GM20431 (cell line): ENCODE data around the gene LIPH.
"Not testable (repeated sequence)": the region's sequence is repeated elsewhere in the genome, so short reads cannot be mapped to it uniquely, and the experiment has no call there.

Source experiments
- in situ Hi-C: fragments of 300-500 bp; cut with MseI, MboI; formaldehyde crosslinking; loops from one replicate; pipeline ENCODE4 v1.15.0; 2020; ENCODE audit warnings: low sequenced_read_pairs; ENCODE audit not compliant: unreplicated experiment

LIPH gene

DNA sequence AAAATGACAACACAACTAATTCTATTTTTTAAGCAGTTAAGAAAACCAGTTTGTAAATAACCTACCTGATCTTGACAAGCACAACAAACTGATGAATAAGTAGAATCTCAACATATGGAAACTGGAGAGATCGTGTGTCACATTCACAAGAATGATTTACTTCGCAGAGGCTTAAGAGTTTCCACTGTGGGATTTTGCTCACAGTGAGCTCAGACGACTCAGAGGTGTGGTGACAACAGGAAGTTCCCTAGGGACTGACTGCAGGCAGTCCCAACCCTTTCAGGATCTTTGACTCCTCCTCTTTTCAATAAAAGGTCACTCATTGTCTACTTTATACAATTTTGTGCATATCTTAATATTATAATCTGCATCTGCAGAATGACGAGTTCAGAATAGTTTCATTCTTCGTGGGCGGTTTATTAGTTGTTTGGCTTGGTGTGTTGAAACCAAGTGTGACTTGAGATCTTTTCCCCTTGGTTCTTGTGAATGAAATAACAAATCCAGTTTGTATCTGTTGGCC is at the start of gene LIPH:
Gene LIPH (minus strand): TSS at position 231 of the 520 bp plus-strand sequence. CDS start 117 bp downstream, at position 114.
- in situ Hi-C loops: no loop called here

DNA sequence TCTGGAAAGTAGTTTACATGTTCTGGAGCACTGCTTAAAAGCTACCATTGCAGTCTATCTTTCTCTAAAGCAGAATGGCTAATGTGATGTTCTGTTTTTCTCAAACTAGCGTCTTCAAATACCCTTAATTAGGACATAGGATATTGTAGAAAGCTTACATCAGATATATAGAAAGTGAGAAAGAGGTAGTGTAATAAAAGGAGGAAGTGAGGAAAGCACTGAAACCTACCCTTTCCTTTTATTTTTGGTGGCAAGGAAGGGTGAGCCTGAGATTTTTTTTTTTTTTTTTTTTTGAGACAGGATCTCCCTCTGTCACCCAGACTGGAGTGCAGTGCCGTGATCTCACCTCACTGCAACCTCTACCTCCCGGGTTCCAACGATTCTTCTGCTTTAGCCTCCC is 43.1 kb upstream of the LIPH start:
- in situ Hi-C loops: no loop called here

GRCh38 chr3:185594073-185594472 is 41.7 kb upstream of the LIPH start:
- in situ Hi-C loops: no loop called here

- in situ Hi-C loops: no loop called here
Observed at GRCh38 chr3:185586686-185587039, 34.3 kb upstream of the LIPH start.

GRCh38 chr3:185585859-185586685 is 33.7 kb upstream of the LIPH start, which contains the start of gene SENP2:
Gene SENP2, plus strand, starts transcription at chr3:185586295. Its CDS starts 119 bp downstream, at chr3:185586414.
- in situ Hi-C loops: no loop called here

GRCh38 chr3:185585518-185585858 is 33.1 kb upstream of the LIPH start:
- in situ Hi-C loops: no loop called here

DNA sequence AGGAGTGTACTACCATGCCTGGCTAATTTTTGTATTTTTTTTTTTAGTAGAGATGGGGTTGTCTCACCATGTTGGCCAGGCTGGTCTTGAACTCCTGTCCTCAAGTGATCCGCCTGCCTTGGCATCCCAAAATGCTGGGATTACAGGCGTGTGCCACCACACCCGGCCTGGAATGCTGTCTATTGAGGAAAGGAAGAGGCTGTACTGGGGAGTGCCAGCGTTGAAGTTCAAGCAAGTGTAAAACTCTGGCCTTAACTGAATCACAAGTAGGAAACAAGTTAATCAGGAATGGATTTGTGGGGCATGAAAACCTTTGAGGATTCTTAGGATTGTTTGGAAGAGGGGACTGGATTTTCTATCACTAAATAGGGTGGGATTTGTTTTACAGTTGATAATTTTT is 32.3 kb upstream of the LIPH start:
- in situ Hi-C loops: no loop called here

DNA sequence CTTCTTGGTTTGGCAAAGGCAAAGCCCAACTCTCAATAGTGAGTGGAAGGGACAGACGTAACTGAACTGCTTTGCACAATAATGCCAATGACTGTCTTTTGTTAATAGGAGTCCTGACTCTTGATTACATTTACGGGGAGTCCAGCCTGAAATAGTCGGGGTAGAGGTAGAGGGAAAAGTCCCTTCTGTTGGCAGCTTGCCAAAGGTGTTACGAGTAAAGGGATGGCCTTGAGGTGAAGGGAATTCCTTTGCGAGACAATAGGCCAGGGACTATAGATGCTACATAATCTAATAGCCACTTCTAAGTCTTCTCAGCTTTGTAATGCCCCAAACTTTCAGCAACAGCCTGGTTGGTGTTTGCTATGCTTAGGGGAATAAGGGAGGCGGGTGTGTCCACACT is 31.5 kb upstream of the LIPH start:
- in situ Hi-C loops: no loop called here

- in situ Hi-C loops: no loop called here
Observed at GRCh38 chr3:185582871-185583270, 30.5 kb upstream of the LIPH start.

GRCh38 chr3:185582236-185582635 is 29.8 kb upstream of the LIPH start:
- in situ Hi-C loops: no loop called here

- in situ Hi-C loops: loop anchor here (10.0 kb wide), 1 partner anchor 230 kb away; no protein-coding TSS in a partner anchor
Observed at GRCh38 chr3:185575108-185575869, 22.9 kb upstream of the LIPH start.

GRCh38 chr3:185572183-185572582 is 19.8 kb upstream of the LIPH start:
- in situ Hi-C loops: loop anchor here (10.0 kb wide), 1 partner anchor 227 kb away; no protein-coding TSS in a partner anchor

DNA sequence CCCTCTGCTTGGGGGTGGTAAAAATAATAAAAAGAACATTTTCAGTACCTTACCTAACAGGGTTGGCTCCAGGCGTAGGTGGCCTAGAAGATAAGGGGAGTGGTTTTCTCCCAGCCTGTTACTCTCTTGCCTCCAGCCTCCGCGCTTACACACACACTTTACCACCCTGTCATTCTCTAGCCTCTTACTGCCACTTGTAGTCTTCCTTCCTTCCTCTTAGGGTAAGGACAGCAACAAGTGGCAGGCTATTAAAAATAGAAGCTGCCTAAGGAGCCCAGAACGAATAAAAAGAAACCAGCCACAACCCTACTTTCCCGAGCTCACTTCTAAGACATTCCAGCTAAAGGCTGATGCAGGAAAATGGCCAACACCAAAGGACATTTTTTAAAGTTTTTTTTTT is 9.6 kb upstream of the LIPH start:
- in situ Hi-C loops: no loop called here

- in situ Hi-C loops: no loop called here
Observed at GRCh38 chr3:185561374-185561943, 9.1 kb upstream of the LIPH start.

- in situ Hi-C loops: no loop called here
Observed at GRCh38 chr3:185560676-185561075, 8.3 kb upstream of the LIPH start.

DNA sequence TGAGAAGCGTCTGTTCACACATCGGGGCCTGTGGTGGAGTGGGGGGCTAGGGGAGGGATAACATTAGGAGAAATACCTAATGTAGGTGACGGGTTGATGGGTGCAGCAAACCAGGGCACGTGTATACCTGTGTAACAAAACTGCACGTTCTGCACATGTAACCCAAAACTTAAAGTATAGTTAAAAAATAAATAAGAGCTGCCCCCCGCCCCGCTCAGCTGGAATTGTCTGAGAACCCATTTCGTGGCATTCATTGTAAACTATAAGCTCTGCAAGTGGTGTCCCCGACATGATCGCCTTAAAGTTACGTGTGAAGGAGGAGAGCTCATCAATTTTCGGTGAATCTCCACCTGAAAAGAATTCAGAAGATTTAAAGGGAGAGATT is 7.3 kb upstream of the LIPH start:
- in situ Hi-C loops: no loop called here

GRCh38 chr3:185558395-185558794 is 6.0 kb upstream of the LIPH start:
- in situ Hi-C loops: no loop called here

- in situ Hi-C loops: not testable (repeated sequence)
Observed at GRCh38 chr3:185556640-185557039, 4.3 kb upstream of the LIPH start.

DNA sequence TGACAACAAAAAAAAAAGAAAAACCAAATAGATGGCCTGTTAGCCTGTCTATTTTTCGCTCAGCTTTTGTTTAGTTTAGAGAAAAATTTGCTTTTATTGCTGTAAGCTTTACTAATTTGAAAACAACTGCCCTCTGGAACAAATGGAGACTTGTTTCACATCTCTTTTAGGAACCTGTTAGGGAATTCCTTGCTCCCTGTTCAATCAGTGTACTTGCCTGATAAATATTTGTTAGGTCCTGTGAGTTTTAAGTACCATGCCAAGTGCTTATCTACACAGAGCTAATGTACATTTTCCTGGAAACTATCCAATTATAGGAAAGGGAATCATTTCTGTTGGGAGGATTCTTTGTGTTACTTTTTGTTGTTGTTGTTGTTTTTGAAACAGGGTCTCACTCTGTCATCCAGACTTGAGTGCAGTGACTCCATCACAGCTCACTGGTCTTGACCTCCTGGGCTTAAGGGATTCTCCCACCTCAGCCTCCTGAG is 3.5 kb upstream of the LIPH start:
- in situ Hi-C loops: no loop called here

DNA sequence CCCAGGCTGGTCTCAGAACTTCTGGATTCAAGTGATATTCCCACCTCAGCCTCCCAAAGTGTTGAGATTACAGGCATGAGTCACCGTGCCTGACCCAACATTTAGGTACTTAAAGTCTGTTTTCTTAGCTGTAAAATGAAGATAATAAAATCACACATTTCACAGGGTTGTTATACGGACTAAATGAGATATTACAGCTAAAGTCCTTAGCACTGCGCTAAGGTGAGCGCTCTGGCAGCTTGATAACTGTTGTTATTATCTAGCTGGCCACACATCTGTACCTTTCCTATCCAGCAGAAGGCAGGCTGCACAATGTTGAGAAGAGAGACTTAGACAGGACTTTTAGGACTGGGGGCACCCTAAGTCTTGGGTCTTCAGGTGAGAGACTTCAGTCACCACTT is 2.7 kb upstream of the LIPH start:
- in situ Hi-C loops: no loop called here

DNA sequence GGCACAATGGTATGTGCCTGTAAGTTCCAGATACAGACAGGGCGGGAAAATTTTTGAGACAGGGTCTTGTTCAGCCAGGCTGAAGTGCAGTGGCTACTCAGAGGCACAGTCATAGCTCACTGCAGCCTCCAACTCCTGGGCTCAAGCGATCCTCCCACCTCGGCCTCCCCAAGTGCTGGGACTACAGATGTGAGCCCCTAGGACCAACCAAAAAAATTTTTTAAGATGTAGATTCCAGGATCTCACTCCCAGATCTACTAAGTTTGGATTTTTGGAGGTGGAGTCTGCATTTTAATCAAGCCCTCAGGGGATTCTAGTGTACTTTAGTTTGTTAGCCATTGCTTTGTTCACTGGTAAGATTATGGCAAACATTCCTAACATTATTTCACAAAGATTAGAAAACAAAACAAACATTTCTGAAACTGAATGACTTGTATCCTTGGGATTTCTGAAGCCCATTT is 2.7 kb downstream of the LIPH start:
- in situ Hi-C loops: no loop called here
